Lower leg skin (tissue), 4 donors: ENCODE data around the gene ANK2. TPM values are rescaled to one million over a fixed set of nuclear protein-coding genes. Genes with fewer than 3 reads are reported as not detected.

Experiments
- DNase-seq, 2 donors: peaks; one replicate each; pipeline ENCODE4 v3.0.0-alpha.2; 2019; ENCODE audit warnings: low spot score in 2 of 2
- H3K4me3 ChIP-seq: fragments of 200-600 bp; sonication (generic); 2 replicates; pipeline ENCODE4 v1.5.1; 2017; ENCODE audit warnings: mild to moderate bottlenecking, low read depth; ENCODE audit not compliant: poor library complexity, severe bottlenecking
- POLR2A ChIP-seq, 2 donors: fragments of 450-650 bp; IDR thresholded peaks; one replicate each; pipeline ENCODE4 v1.6.1; 2016 to 2017; ENCODE audit warnings: antibody characterized with exemption in 2 of 2, mild to moderate bottlenecking in 1 of 2, moderate library complexity in 1 of 2
- WGBS, 2 donors: methylation state at CpG; one replicate each; pipeline ENCODE4 v1.1.5; 2018; 5-methylcytosine and 5-hydroxymethylcytosine counted together
- intact Hi-C: fragments of 100-400 bp; cut with DNase I; formaldehyde crosslinking; loops from one replicate; pipeline ENCODE4 v1.15.0; 2023; ENCODE audit warnings: low total_unique reads
- total RNA-seq, 4 donors: library from RNA; depleted of rRNA; stranded (reverse); fragments of >200 nt; gene quantifications; one replicate each; pipeline ENCODE4 v1.1.0, GENCODE V29; 2016
- TF ChIP-seq, protein P1 (sequence below), 3 donors: fragments of 450-650 bp; IDR thresholded peaks; one replicate each; pipeline ENCODE4 v1.5.1; 2016; ENCODE audit warnings: antibody characterized with exemption in 3 of 3, mild to moderate bottlenecking in 3 of 3, moderate library complexity in 2 of 3

ANK2 gene
- total RNA-seq, 4 donors from 2014 or later, result 7.1 to 28.8 (median 18.3) TPM

- TF ChIP-seq POLR2A (IDR thresholded peaks at IDR 0.05), result no peak
- TF ChIP-seq, protein P1, sequence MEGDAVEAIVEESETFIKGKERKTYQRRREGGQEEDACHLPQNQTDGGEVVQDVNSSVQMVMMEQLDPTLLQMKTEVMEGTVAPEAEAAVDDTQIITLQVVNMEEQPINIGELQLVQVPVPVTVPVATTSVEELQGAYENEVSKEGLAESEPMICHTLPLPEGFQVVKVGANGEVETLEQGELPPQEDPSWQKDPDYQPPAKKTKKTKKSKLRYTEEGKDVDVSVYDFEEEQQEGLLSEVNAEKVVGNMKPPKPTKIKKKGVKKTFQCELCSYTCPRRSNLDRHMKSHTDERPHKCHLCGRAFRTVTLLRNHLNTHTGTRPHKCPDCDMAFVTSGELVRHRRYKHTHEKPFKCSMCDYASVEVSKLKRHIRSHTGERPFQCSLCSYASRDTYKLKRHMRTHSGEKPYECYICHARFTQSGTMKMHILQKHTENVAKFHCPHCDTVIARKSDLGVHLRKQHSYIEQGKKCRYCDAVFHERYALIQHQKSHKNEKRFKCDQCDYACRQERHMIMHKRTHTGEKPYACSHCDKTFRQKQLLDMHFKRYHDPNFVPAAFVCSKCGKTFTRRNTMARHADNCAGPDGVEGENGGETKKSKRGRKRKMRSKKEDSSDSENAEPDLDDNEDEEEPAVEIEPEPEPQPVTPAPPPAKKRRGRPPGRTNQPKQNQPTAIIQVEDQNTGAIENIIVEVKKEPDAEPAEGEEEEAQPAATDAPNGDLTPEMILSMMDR (IDR thresholded peaks at IDR 0.05), result no peak
- intact Hi-C loops, result no loop called here
- no peak for DNase-seq
- no peak overlapping the region for H3K4me3 ChIP-seq
Observed at GRCh38 chr4:113008135-113008534, 41.3 kb upstream of the ANK2 start.

GRCh38 chr4:113008716-113009115, 40.7 kb upstream of the ANK2 start:
- DNase-seq, result no peak
- intact Hi-C loops, result no loop called here
- 36 to 46% methylated on average over 2 of the region's 2 CpGs for WGBS, 2 donors
- TF ChIP-seq, protein P1 (IDR thresholded peaks at IDR 0.05), result no peak
- no peak for TF ChIP-seq POLR2A (IDR thresholded peaks at IDR 0.05)
- H3K4me3 ChIP-seq, result no peak overlapping the region

DNA sequence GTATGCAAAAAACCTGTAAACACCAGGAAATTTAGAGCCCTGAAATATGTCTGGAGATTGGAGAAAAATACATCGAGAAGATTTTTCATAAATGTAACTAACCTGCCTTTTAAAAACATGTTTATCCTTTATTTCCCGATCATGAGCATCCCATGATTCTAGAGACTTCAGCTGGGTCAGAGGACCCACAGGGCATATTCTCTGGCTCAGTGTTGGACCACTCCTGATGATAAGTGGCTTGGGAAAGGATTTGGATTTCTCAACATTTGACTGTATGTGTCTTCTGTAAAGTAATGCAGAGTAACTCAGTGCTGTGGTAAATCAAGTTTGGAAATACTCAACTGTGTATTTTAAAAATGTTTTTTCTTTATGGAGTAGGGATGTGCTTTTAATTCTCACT, 40.0 kb upstream of the ANK2 start:
- TF ChIP-seq POLR2A (IDR thresholded peaks at IDR 0.05), result no peak
- TF ChIP-seq, protein P1 (IDR thresholded peaks at IDR 0.05), result no peak
- no peak overlapping the region for H3K4me3 ChIP-seq
- 84 to 88% methylated on average over 2 of the region's 2 CpGs for WGBS, 2 donors
- intact Hi-C loops, result no loop called here
- DNase-seq, result no peak

DNA sequence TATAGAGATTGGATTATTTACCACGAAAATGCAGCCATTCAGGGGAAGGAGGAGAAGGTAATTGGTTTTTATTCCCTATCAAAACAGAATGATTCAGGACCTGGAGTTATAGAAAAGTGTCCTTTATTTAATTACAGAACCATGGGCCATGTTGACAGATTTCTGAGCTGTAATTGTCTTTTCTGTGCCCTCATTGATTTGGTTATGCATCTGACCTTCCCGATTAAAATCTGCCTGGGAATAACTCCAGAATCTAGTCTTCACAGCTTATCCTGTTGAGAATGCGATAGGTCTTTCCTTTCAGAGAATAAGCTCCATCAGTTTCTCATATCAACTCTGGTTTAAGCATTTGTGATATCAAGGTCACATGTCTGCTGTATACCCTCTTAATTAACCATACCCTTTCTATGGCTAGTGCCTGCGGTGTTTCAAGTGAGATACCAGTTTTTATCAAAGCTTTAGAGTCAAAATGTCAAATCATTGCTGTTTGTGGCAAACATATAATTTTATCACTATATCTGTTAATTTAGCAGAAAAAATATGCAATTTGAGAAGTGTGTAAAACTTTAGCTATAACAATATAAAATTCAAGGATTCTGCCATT, 37.2 kb upstream of the ANK2 start:
- intact Hi-C loops, result no loop called here
- H3K4me3 ChIP-seq, result no peak overlapping the region
- no peak for TF ChIP-seq POLR2A (IDR thresholded peaks at IDR 0.05)
- TF ChIP-seq, protein P1 (IDR thresholded peaks at IDR 0.05), result no peak
- no peak for DNase-seq
- 83 to 86% methylated on average over 4 of the region's 4 CpGs for WGBS, 2 donors

DNA sequence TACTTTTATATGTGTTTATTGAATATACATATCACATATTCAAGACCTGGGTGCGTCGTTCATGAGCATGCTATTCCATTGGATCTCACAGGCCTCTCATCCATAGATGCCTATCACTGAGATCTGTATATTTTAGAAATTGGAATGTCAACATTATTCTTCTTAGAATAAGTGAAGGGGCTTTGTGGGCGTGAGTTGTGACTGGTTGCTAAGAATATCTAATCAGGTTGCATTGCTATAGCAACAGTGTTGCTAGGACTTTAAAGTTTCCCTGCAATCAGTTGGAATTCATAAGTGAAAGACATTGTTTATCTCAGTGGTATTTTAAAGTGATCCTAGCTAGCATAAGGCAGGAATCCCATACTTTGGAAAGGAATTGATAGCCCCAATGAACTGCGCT, 36.7 kb upstream of the ANK2 start:
- WGBS, 2 donors, result 76 to 78% methylated on average over 4 of the region's 4 CpGs
- intact Hi-C loops, result no loop called here
- TF ChIP-seq POLR2A (IDR thresholded peaks at IDR 0.05), result no peak
- TF ChIP-seq, protein P1 (IDR thresholded peaks at IDR 0.05), result no peak
- no peak for DNase-seq
- H3K4me3 ChIP-seq, result no peak overlapping the region

- intact Hi-C loops, result no loop called here
- no peak overlapping the region for H3K4me3 ChIP-seq
- no peak for DNase-seq
- 38 to 46% methylated on average over 1 of the region's 1 CpG for WGBS, 2 donors
- TF ChIP-seq POLR2A (IDR thresholded peaks at IDR 0.05), result no peak
- TF ChIP-seq, protein P1 (IDR thresholded peaks at IDR 0.05), result no peak
Observed at GRCh38 chr4:113013751-113014150, 35.7 kb upstream of the ANK2 start.
